H1 (cell line): ENCODE measurements around the gene SNX19. TPM values are rescaled to one million over a fixed set of nuclear protein-coding genes. Genes with fewer than 3 reads are reported as not detected.
A peak's percentile ranks its signal among the peaks of the same experiment; 100 is the strongest.

Source experiments
- CTCF ChIA-PET: fragments of 300-600 bp; sonication (Branson Sonifier 250); formaldehyde crosslinking; loops from one replicate; lab custom pipeline; 2021; ENCODE audit not compliant: partially characterized antibody; lab: Charles Lee
- POLR2A ChIA-PET: fragments of 300-600 bp; sonication (Branson Sonifier 250); formaldehyde crosslinking; loops from one replicate; lab custom pipeline; 2021; ENCODE audit warnings: inconsistent platforms; ENCODE audit not compliant: partially characterized antibody; lab: Charles Lee
- DNase-seq, 2 experiments: peaks; one replicate each; pipeline versions ENCODE4 v3.0.0 to v3.0.0-alpha.2; 2010 to 2022; ENCODE audit warnings: low spot score in 2 of 2, low read depth in 1 of 2, mixed read lengths in 1 of 2
- FAIRE-seq: peaks from 2 replicates; lab custom pipeline; 2011; peaks lifted over from hg19 to GRCh38; lab: Jason Lieb, UNC
- H2AFZ ChIP-seq: 2 replicates; pipeline ENCODE4 v1.8.1; 2012; ENCODE audit warnings: low read length, inconsistent platforms
- H2AK5ac ChIP-seq: 2 replicates; pipeline ENCODE4 v1.6.1; 2013; ENCODE audit warnings: low read depth, low read length
- H2BK120ac ChIP-seq: replicated peaks from 2 replicates; pipeline ENCODE3; 2013; ENCODE audit warnings: low read depth, low read length, inconsistent platforms
- H2BK12ac ChIP-seq: 2 replicates; pipeline ENCODE4 v1.6.1; 2013; ENCODE audit warnings: low read depth, low read length
- H2BK15ac ChIP-seq: 2 replicates; pipeline ENCODE4 v1.6.1; 2013; ENCODE audit warnings: low read length
- H2BK20ac ChIP-seq: 2 replicates; pipeline ENCODE4 v1.6.1; 2013; ENCODE audit warnings: low read length
- H2BK5ac ChIP-seq: 2 replicates; pipeline ENCODE4 v1.6.1; 2013; ENCODE audit warnings: low read depth, low read length
- H3K14ac ChIP-seq: 2 replicates; pipeline ENCODE4 v1.6.1; 2013; ENCODE audit warnings: inconsistent platforms; ENCODE audit not compliant: insufficient read length
- H3K18ac ChIP-seq: 2 replicates; pipeline ENCODE4 v1.6.1; 2013; ENCODE audit warnings: low read length; ENCODE audit errors: extremely low read depth
- H3K23ac ChIP-seq: 2 replicates; pipeline ENCODE4 v1.6.1; 2013; ENCODE audit warnings: inconsistent platforms; ENCODE audit not compliant: insufficient read length
- H3K23me2 ChIP-seq: 2 replicates; pipeline ENCODE4 v1.6.1; 2013; ENCODE audit warnings: low read depth, low read length
- H3K27ac ChIP-seq: 2 replicates; pipeline ENCODE4 v1.6.1; 2011; ENCODE audit warnings: low read depth, low read length, inconsistent platforms
- H3K27me3 ChIP-seq, 4 experiments: replicated peaks in 1 of 4; 1 replicate in 1 of 4; 2 replicates in 3 of 4; pipeline versions ENCODE4 v1.6.1 to v1.8.1; 2011 to 2013; ENCODE audit warnings: low read length in 3 of 4, mild to moderate bottlenecking in 3 of 4, inconsistent platforms in 2 of 4, mixed read lengths in 2 of 4, moderate library complexity in 1 of 4; ENCODE audit not compliant: control insufficient read depth in 3 of 4, insufficient read depth in 3 of 4; ENCODE audit errors: extremely low read depth in 1 of 4
- H3K36me3 ChIP-seq, 4 experiments: 2 replicates each; pipeline versions ENCODE4 v1.6.1 to v1.8.1; 2011 to 2013; ENCODE audit warnings: mild to moderate bottlenecking in 4 of 4, low read length in 3 of 4, moderate library complexity in 2 of 4, control low read depth in 1 of 4, inconsistent platforms in 1 of 4; ENCODE audit not compliant: insufficient read depth in 4 of 4, control insufficient read depth in 2 of 4
- H3K4ac ChIP-seq: replicated peaks from 2 replicates; pipeline ENCODE3; 2013; ENCODE audit warnings: low read length, low read depth, mixed read lengths, inconsistent platforms; ENCODE audit not compliant: insufficient read length
- H3K4me1 ChIP-seq, 4 experiments: replicated peaks in 1 of 4; 1 replicate in 1 of 4; 2 replicates in 3 of 4; pipeline versions ENCODE4 v1.6.1 to v1.8.1; 2011 to 2013; ENCODE audit warnings: low read length in 3 of 4, inconsistent platforms in 2 of 4, mixed read lengths in 1 of 4; ENCODE audit not compliant: insufficient read depth in 4 of 4, control insufficient read depth in 3 of 4
- H3K4me2 ChIP-seq, 2 experiments: 2 replicates each; pipeline versions ENCODE4 v1.6.1 to v1.8.1; 2011 to 2013; ENCODE audit warnings: low read depth in 2 of 2, low read length in 2 of 2, control low read depth in 1 of 2, inconsistent platforms in 1 of 2, mild to moderate bottlenecking in 1 of 2; ENCODE audit not compliant: insufficient read depth in 1 of 2
- H3K4me3 ChIP-seq, 4 experiments: fragments of 200-600, 300-600 bp in 1 of 4; sonication (generic), shearing (Covaris generic), sonication (Bioruptor Twin) in 1 of 4; 2 replicates each; pipeline versions ENCODE4 v1.5.1 to v1.8.1; 2011 to 2016; ENCODE audit warnings: low read length in 4 of 4, low read depth in 3 of 4, control low read depth in 2 of 4, inconsistent platforms in 2 of 4, mild to moderate bottlenecking in 2 of 4, mixed read lengths in 1 of 4, moderate library complexity in 1 of 4; ENCODE audit not compliant: insufficient read depth in 2 of 4; ENCODE audit errors: extremely low read depth in 1 of 4
- H3K56ac ChIP-seq: replicated peaks from 2 replicates; pipeline ENCODE3; 2013; ENCODE audit warnings: low read depth, mild to moderate bottlenecking, mixed read lengths, low read length, inconsistent platforms; ENCODE audit not compliant: insufficient read length
- H3K79me1 ChIP-seq: 2 replicates; pipeline ENCODE4 v1.6.1; 2013; ENCODE audit warnings: low read depth, low read length, control low read depth
- H3K79me2 ChIP-seq, 2 experiments: 2 replicates each; pipeline versions ENCODE4 v1.6.1 to v1.8.1; 2012 to 2013; ENCODE audit warnings: low read length in 2 of 2, mild to moderate bottlenecking in 2 of 2, inconsistent platforms in 1 of 2; ENCODE audit not compliant: insufficient read depth in 2 of 2, control insufficient read depth in 1 of 2
- H3K9ac ChIP-seq, 4 experiments: replicated peaks in 1 of 4; 1 replicate in 1 of 4; 2 replicates in 3 of 4; pipeline versions ENCODE4 v1.6.1 to v1.8.1; 2011 to 2013; ENCODE audit warnings: low read depth in 3 of 4, low read length in 3 of 4, control low read depth in 2 of 4, mild to moderate bottlenecking in 2 of 4, moderate library complexity in 2 of 4, inconsistent platforms in 1 of 4; ENCODE audit errors: extremely low read depth in 1 of 4
- H3K9me3 ChIP-seq, 2 experiments: 2 replicates each; pipeline versions ENCODE4 v1.6.1 to v1.8.1; 2012 to 2013; ENCODE audit warnings: mild to moderate bottlenecking in 2 of 2, moderate library complexity in 2 of 2, control low read depth in 1 of 2, inconsistent platforms in 1 of 2, low read depth in 1 of 2, low read length in 1 of 2, mixed read lengths in 1 of 2; ENCODE audit not compliant: insufficient read depth in 2 of 2
- H4K20me1 ChIP-seq, 2 experiments: replicated peaks in 1 of 2; 2 replicates each; pipeline versions ENCODE3 to v1.8.1; 2011 to 2013; ENCODE audit warnings: inconsistent platforms in 2 of 2, low read length in 2 of 2, mild to moderate bottlenecking in 1 of 2; ENCODE audit not compliant: insufficient read depth in 2 of 2, control insufficient read depth in 1 of 2
- H4K5ac ChIP-seq: 2 replicates; pipeline ENCODE4 v1.6.1; 2013; ENCODE audit warnings: low read length, low read depth, mixed read lengths, inconsistent platforms; ENCODE audit not compliant: insufficient read length
- H4K8ac ChIP-seq: 2 replicates; pipeline ENCODE4 v1.8.0; 2013; ENCODE audit warnings: mild to moderate bottlenecking, moderate library complexity, low read length, inconsistent platforms; ENCODE audit not compliant: insufficient read depth; ENCODE audit errors: extremely low read depth
- H4K91ac ChIP-seq: replicated peaks from 2 replicates; pipeline ENCODE3; 2013; ENCODE audit warnings: low read length, mixed read lengths, inconsistent platforms; ENCODE audit not compliant: insufficient read length
- ASH2L ChIP-seq: fragments of 200-600, 300-600 bp; sonication (generic); IDR thresholded peaks from one replicate; pipeline ENCODE4 v1.7.1; 2017; ENCODE audit warnings: low read length
- CEBPB ChIP-seq: IDR thresholded peaks from 2 replicates; pipeline ENCODE4 v1.6.1; 2012; ENCODE audit warnings: low read depth, low read length
- CHD2 ChIP-seq: IDR thresholded peaks from 2 replicates; pipeline ENCODE4 v1.6.1; 2012; ENCODE audit warnings: low read length, improper control_type of control experiment
- HDAC6 ChIP-seq: IDR thresholded peaks from one replicate; pipeline ENCODE4 v1.7.1; 2012; ENCODE audit warnings: low read depth, mild to moderate bottlenecking, inconsistent platforms, low read length, moderate library complexity
- KDM4A ChIP-seq: IDR thresholded peaks from one replicate; pipeline ENCODE4 v1.7.1; 2012; ENCODE audit warnings: low read depth, mild to moderate bottlenecking, moderate library complexity, low read length, inconsistent platforms; ENCODE audit not compliant: severe bottlenecking
- MAFK ChIP-seq: IDR thresholded peaks from 2 replicates; pipeline ENCODE4 v1.6.1; 2012; ENCODE audit warnings: low read depth, mild to moderate bottlenecking, improper control_type of control experiment, low read length
- PHF8 ChIP-seq: fragments of 200-600 bp; sonication (generic); conservative IDR thresholded peaks from 2 replicates; pipeline ENCODE4 v1.7.1; 2012; ENCODE audit warnings: low read depth, mild to moderate bottlenecking, inconsistent platforms, low read length, moderate library complexity
- RNF2 ChIP-seq: fragments of 200-900, 300-1000 bp; sonication (generic); IDR thresholded peaks from 2 replicates; pipeline ENCODE4 v1.7.1; 2016; ENCODE audit warnings: borderline replicate concordance, low read depth, mild to moderate bottlenecking, antibody characterized with exemption, low read length; ENCODE audit not compliant: poor library complexity, severe bottlenecking; ENCODE audit errors: missing control alignments
- SAP30 ChIP-seq: fragments of 300-600 bp; sonication (generic); IDR thresholded peaks from 2 replicates; pipeline ENCODE4 v1.7.1; 2012; ENCODE audit warnings: low read length, moderate library complexity, mild to moderate bottlenecking, inconsistent platforms; ENCODE audit not compliant: insufficient read depth, insufficient replicate concordance
- SP1 ChIP-seq: IDR thresholded peaks from 2 replicates; pipeline ENCODE4 v1.6.1; 2011; ENCODE audit warnings: low read depth, low read length
- SRF ChIP-seq: IDR thresholded peaks from 2 replicates; pipeline ENCODE4 v1.6.1; 2011; ENCODE audit warnings: mild to moderate bottlenecking, low read depth, low read length, moderate library complexity
- TAF7 ChIP-seq: optimal IDR thresholded peaks from 2 replicates; pipeline ENCODE3; 2011; ENCODE audit warnings: low read depth, mild to moderate bottlenecking, inconsistent platforms, low read length, moderate library complexity, borderline replicate concordance
- WGBS, 2 experiments: shearing (Covaris generic) in 1 of 2; methylation state at CpG; one replicate each; pipeline versions ENCODE4 v1.1.6 to v1.1.7; 2013 to 2015; ENCODE audit warnings: low lambda C conversion rate in 2 of 2, mixed read lengths in 2 of 2, inconsistent platforms in 1 of 2, low coverage in 1 of 2, missing lambda C conversion rate in 1 of 2; ENCODE audit not compliant: insufficient replicate concordance in 2 of 2, insufficient coverage in 1 of 2, insufficient read length in 1 of 2; ENCODE audit errors: extremely low coverage in 1 of 2, missing lambda C conversion rate in 1 of 2; 5-methylcytosine and 5-hydroxymethylcytosine counted together
- polyA plus RNA-seq, 7 experiments: library from polyadenylated mRNA; depleted of rRNA in 3 of 7; stranded (reverse) in 5 of 7; unstranded in 2 of 7; fragments of >200 nt in 5 of 7; fragments of 200-250 nt in 2 of 7; gene quantifications; 1 replicate in 5 of 7; 2 replicates in 1 of 7; 4 replicates in 1 of 7; pipeline versions ENCODE4 v1.2.1 to v1.2.3, GENCODE V29; 2011 to 2013; ENCODE audit warnings: missing spikeins in 2 of 7, mixed read lengths in 2 of 7
- total RNA-seq: library from RNA; stranded (reverse); fragmentation: NEBNext Ultra II Directional; extraction: Animal tissue kit (Norgen Biotek cat#: 25700); gene quantifications from 2 replicates; pipeline ENCODE4 v1.2.1, GENCODE V29; 2021

The SNX19 gene
- total and polyA plus RNA-seq, 2 of the 8 experiments (the other 6 are each of a cell fraction or from before 2014, with no cell fraction given), result 15.0 to 25.2 TPM

GRCh38 chr11:130858215-130858614 is 58.1 kb downstream of the SNX19 start:
- H4K8ac ChIP-seq, result no peak overlapping the region
- no peaks in the 10 kb centered on the region for H4K20me1 ChIP-seq
- H3K56ac ChIP-seq, result no peak overlapping the region
- H4K91ac ChIP-seq, result no peak overlapping the region
- no peak overlapping the region; the same call in 1 of the 2 replicates for H2BK12ac ChIP-seq
- peak overlapping the region; percentile 28 for H2BK120ac ChIP-seq
- H3K4me2 ChIP-seq, result no peak overlapping the region
- TF ChIP-seq TAF7 (no peak), CHD2 (no peak), SP1 (no peak), HDAC6 (no peak), PHF8 (no peak), ASH2L (no peak), RNF2 (no peak), SAP30 (no peak), KDM4A (no peak), SRF (no peak), CEBPB (no peak), MAFK (no peak)
- H3K27me3 ChIP-seq, result peaks cover 0 to 9% (median 2%) of the 10 kb centered on the region in 4 experiments; a peak in 3 of 7 replicates
- no peaks in the 10 kb centered on the region for H3K79me2 ChIP-seq
- H3K18ac ChIP-seq, result no peak overlapping the region
- H2AK5ac ChIP-seq, result no peak overlapping the region
- peaks cover 0 to 2% (median 0%) of the 10 kb centered on the region in 4 experiments; a peak in 1 of 7 replicates for H3K4me1 ChIP-seq
- ChIA-PET CTCF (interaction anchor here (0.6 to 17.8 kb wide), 9 partner anchors 10 to 420 kb away, joined by 3 to 521 read pairs (median 6); partner anchors contain the start of genes ADAMTS15 and ADAMTS8), POLR2A (no interaction called here)
- FAIRE-seq, result no peak
- no peak overlapping the region for H3K14ac ChIP-seq
- no peak overlapping the region for H2BK20ac ChIP-seq
- no peak overlapping the region for H3K4ac ChIP-seq
- no peak overlapping the region for H3K9ac ChIP-seq
- no peak overlapping the region for H3K23ac ChIP-seq
- H2AFZ ChIP-seq, result no peak overlapping the region
- H2BK5ac ChIP-seq, result no peak overlapping the region
- no peak overlapping the region for H4K5ac ChIP-seq
- H2BK15ac ChIP-seq, result no peak overlapping the region
- no peak overlapping the region for H3K4me3 ChIP-seq
- DNase-seq, result no peak
- no peak overlapping the region for H3K27ac ChIP-seq
- no peaks in the 10 kb centered on the region for H3K79me1 ChIP-seq
- no peaks in the 10 kb centered on the region for H3K9me3 ChIP-seq
- no peaks in the 10 kb centered on the region for H3K23me2 ChIP-seq
- WGBS, 2 experiments, result 87% methylated on average over 2 of the region's 2 CpGs; no CpG with 5 or more reads in 1 of the 2 experiments
- H3K36me3 ChIP-seq, result no peaks in the 10 kb centered on the region
